WERI-Rb-1 (cell line): ENCODE data around the gene TMF1.

Experiments used
- DNase-seq: peaks from one replicate; pipeline ENCODE4 v3.0.0-alpha.2; 2020
- H3K27ac ChIP-seq: fragments of 250-450 bp; sonication (Bioruptor Pico); 2 replicates; pipeline ENCODE4 v1.5.1; 2020; ENCODE audit warnings: mild to moderate bottlenecking, moderate library complexity
- H3K27me3 ChIP-seq: fragments of 250-450 bp; sonication (Bioruptor Pico); 2 replicates; pipeline ENCODE4 v1.5.1; 2021; ENCODE audit warnings: mild to moderate bottlenecking, low read depth, moderate library complexity; ENCODE audit not compliant: insufficient read depth, severe bottlenecking
- H3K36me3 ChIP-seq: fragments of 250-450 bp; sonication (Bioruptor Pico); 2 replicates; pipeline ENCODE4 v1.5.1; 2020; ENCODE audit warnings: mild to moderate bottlenecking, moderate library complexity
- H3K4me3 ChIP-seq: 2 replicates; pipeline ENCODE4 v1.5.1; 2011; ENCODE audit warnings: low read depth, mild to moderate bottlenecking, control low read depth, low read length
- H3K9me3 ChIP-seq: fragments of 250-450 bp; sonication (Bioruptor Pico); 2 replicates; pipeline ENCODE4 v1.5.1; 2021; ENCODE audit warnings: mild to moderate bottlenecking, moderate library complexity; ENCODE audit not compliant: severe bottlenecking
- CTCF ChIP-seq: IDR thresholded peaks from 2 replicates; pipeline ENCODE4 v1.5.1; 2011; ENCODE audit warnings: low read depth, mild to moderate bottlenecking, control low read depth, inconsistent platforms, low read length

The TMF1 gene

GRCh38 chr3:69087030-69087791 is 35.1 kb upstream of the TMF1 start:
- Histone ChIP-seq H3K36me3 (no peaks in the 10 kb centered on the region), H3K27ac (no peak overlapping the region), H3K4me3 (no peak overlapping the region), H3K27me3 (no peaks in the 10 kb centered on the region), H3K9me3 (no peaks in the 10 kb centered on the region)
- TF ChIP-seq CTCF, result no peak
- DNase-seq, result no peak

DNA sequence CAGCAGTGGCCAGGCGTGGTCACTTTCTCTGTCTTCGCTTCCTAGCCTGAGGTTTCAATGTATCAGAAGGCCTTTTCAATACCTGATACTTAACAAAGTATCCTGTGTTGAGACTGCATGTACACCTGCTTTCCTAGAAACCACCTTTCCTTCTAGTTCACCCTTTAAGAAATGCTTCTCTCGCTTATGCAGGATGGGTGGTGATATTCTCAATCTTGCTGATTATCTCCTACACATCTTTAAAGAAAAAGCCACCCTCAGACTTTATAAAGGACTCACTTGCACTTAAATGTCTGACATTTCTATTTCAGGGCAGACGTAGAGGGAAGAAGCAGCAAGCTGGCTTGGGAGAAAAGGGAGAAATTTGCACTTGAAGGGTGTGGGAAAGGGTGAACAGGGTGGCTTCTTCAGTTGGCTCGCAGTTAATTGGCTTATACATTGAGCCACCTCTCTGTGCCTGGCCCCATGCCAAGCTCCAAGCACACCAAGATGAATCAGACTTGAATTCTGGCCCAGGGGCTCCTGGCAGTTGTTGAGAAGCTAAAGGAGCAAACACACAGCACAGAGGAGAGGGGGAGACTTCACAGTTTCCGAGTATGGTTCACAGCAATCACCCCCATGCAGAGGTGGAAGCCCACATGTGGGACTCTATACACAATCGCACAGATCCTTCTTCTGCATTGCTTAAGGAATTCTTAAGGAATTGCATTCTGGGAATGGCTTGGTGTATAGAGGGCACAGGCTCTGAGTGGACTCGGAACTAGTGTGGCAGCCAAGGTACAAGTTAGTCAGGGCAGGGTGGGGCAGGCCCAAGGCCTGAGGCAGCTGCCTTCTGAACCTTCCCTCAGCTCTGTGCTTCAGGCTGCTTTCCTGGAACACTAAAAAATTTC is 33.9 kb upstream of the TMF1 start:
- no peaks in the 10 kb centered on the region for H3K36me3 ChIP-seq
- peak; percentile 35 for DNase-seq
- no peak for TF ChIP-seq CTCF
- H3K27ac ChIP-seq, result no peak overlapping the region
- peak overlapping the region; percentile 84 for H3K4me3 ChIP-seq
- H3K9me3 ChIP-seq, result no peaks in the 10 kb centered on the region
- H3K27me3 ChIP-seq, result no peaks in the 10 kb centered on the region

DNA sequence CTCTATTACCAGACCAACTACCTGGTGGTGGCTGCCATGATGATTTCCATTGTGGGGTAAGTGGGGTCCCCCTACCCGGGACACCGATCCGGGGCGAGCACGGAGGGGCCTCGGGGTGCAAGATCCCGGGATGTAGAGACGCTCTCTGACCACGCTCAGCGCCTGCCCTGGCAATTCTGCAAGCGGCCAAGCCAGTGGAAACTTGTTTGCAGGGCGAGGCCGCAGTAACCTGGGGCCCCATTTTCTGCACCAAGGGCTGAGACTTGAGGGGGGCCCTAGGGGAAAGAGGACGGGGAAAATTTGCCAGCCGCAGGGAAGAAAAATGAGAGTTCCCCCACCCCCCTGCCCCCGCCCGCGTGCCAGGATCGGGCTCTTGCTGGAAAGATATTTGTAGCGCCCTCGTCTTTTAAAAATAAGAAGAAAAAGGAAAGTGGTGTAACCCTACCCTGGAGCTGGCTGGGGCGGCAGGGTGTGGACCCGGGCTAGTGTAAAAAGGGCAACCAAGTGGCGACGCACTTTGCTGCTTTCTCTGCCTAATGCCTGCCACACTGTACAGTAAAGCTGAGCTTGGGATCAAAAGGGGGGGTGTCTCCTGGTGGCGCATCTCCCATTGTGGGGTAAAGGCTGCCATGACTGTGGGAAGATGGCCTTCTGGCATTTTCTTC is 33.2 kb upstream of the TMF1 start:
- H3K4me3 ChIP-seq, result peak overlapping the region; percentile 84
- no peak for TF ChIP-seq CTCF
- H3K27ac ChIP-seq, result peak overlapping the region; percentile 50
- no peaks in the 10 kb centered on the region for H3K9me3 ChIP-seq
- no peaks in the 10 kb centered on the region for H3K36me3 ChIP-seq
- peak; percentile 17 for DNase-seq
- no peaks in the 10 kb centered on the region for H3K27me3 ChIP-seq

- peak within 1 kb of the TSS; percentile 84 for H3K4me3 ChIP-seq
- peak within 1 kb of the TSS; percentile 50 for H3K27ac ChIP-seq
- no peaks in the 10 kb centered on the region for H3K36me3 ChIP-seq
- no peak for TF ChIP-seq CTCF
- H3K27me3 ChIP-seq, result no peaks in the 10 kb centered on the region
- DNase-seq, result peak; percentile 91
- no peaks in the 10 kb centered on the region for H3K9me3 ChIP-seq
Measured at GRCh38 chr3:69084326-69085167, 32.4 kb upstream of the TMF1 start, which contains the start of gene ARL6IP5. Gene ARL6IP5, plus strand, starts transcription at chr3:69084937. Its CDS starts 111 bp downstream, at chr3:69085048.

DNA sequence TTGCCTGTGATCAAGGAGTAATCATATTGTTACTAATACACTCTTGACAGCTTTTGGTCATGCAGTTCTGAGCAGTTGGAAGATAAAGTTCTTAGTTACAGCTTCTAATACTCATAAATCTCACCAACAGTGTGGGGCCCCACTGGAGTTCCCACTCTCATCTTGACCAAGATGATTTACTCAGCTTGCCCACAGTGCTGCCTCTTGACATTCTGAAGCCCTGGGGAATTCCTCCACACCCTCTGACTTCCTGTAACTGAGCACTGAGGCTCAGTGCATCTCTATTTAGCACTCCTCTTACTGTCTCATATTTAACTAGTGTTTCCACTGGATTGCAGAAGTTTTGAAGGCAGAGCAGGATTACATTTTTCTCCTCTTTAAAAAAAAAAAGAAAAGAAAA is 30.7 kb upstream of the TMF1 start:
- Histone ChIP-seq H3K36me3 (no peaks in the 10 kb centered on the region), H3K27me3 (no peaks in the 10 kb centered on the region), H3K27ac (no peak overlapping the region), H3K4me3 (no peak overlapping the region), H3K9me3 (no peaks in the 10 kb centered on the region)
- no peak for TF ChIP-seq CTCF
- peak; percentile 42 for DNase-seq
